Measurements from ENCODE around the gene NBEA.

DNA sequence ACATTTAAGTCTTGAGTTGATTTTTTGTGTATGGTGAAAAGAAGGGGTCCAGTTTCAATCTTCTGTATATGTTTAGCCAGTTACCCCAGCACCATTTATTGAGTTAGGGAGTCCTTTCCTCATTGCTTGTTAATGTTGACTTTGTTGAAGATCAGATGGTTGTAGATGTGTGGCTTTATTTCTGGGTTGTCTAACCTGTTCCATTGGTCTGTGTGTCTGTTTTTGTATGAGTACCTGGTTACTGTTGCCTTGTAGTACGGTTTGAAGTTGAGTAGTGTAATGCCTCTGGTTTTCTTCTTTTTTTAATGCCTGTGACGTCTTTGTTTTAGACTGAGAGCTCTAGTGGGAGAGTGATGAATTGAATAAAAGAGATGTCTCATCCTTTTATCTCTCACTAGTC is 83.2 kb downstream of the NBEA start:
- TF ChIP-seq POLR2A (IDR thresholded peaks at IDR 0.05): no peak
- TF ChIP-seq, protein P1, sequence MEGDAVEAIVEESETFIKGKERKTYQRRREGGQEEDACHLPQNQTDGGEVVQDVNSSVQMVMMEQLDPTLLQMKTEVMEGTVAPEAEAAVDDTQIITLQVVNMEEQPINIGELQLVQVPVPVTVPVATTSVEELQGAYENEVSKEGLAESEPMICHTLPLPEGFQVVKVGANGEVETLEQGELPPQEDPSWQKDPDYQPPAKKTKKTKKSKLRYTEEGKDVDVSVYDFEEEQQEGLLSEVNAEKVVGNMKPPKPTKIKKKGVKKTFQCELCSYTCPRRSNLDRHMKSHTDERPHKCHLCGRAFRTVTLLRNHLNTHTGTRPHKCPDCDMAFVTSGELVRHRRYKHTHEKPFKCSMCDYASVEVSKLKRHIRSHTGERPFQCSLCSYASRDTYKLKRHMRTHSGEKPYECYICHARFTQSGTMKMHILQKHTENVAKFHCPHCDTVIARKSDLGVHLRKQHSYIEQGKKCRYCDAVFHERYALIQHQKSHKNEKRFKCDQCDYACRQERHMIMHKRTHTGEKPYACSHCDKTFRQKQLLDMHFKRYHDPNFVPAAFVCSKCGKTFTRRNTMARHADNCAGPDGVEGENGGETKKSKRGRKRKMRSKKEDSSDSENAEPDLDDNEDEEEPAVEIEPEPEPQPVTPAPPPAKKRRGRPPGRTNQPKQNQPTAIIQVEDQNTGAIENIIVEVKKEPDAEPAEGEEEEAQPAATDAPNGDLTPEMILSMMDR (IDR thresholded peaks at IDR 0.05): no peak

All from thyroid gland (tissue), 4 donors.